Lower leg skin (tissue), 4 donors: ENCODE data around the gene ZBTB24. TPM values are rescaled to one million over a fixed set of nuclear protein-coding genes. Genes with fewer than 3 reads are reported as not detected.

ENCODE experiments used
- DNase-seq, 2 donors: peaks; one replicate each; pipeline ENCODE4 v3.0.0-alpha.2; 2019; ENCODE audit warnings: low spot score in 2 of 2
- H3K4me3 ChIP-seq: fragments of 200-600 bp; sonication (generic); 2 replicates; pipeline ENCODE4 v1.5.1; 2017; ENCODE audit warnings: mild to moderate bottlenecking, low read depth; ENCODE audit not compliant: poor library complexity, severe bottlenecking
- CTCF ChIP-seq, 3 donors: fragments of 450-650 bp; IDR thresholded peaks; one replicate each; pipeline ENCODE4 v1.5.1; 2016; ENCODE audit warnings: antibody characterized with exemption in 3 of 3, mild to moderate bottlenecking in 3 of 3, moderate library complexity in 2 of 3
- POLR2A ChIP-seq, 2 donors: fragments of 450-650 bp; IDR thresholded peaks; one replicate each; pipeline ENCODE4 v1.6.1; 2016 to 2017; ENCODE audit warnings: antibody characterized with exemption in 2 of 2, mild to moderate bottlenecking in 1 of 2, moderate library complexity in 1 of 2
- WGBS, 2 donors: methylation state at CpG; one replicate each; pipeline ENCODE4 v1.1.5; 2018; 5-methylcytosine and 5-hydroxymethylcytosine counted together
- intact Hi-C: fragments of 100-400 bp; cut with DNase I; formaldehyde crosslinking; loops from one replicate; pipeline ENCODE4 v1.15.0; 2023; ENCODE audit warnings: low total_unique reads
- total RNA-seq, 4 donors: library from RNA; depleted of rRNA; stranded (reverse); fragments of >200 nt; gene quantifications; one replicate each; pipeline ENCODE4 v1.1.0, GENCODE V29; 2016

ZBTB24 gene
- total RNA-seq, 4 donors from 2014 or later = 8.4 to 11.8 (median 10.1) TPM

GRCh38 chr6:109485266-109485935 lies 2.4 kb upstream of the ZBTB24 start:
- no peak for DNase-seq
- intact Hi-C loops = no loop called here
- no peak overlapping the region for H3K4me3 ChIP-seq
- TF ChIP-seq POLR2A (IDR thresholded peaks at IDR 0.05) (no peak), CTCF (IDR thresholded peaks at IDR 0.05) (no peak)
- WGBS, 2 donors = 77 to 81% methylated on average over 3 of the region's 3 CpGs

- TF ChIP-seq POLR2A (IDR thresholded peaks at IDR 0.05) (no peak), CTCF (IDR thresholded peaks at IDR 0.05) (no peak)
- 27 to 30% methylated on average over 3 of the region's 3 CpGs for WGBS, 2 donors
- no peak for DNase-seq
- intact Hi-C loops = no loop called here
- no peak overlapping the region for H3K4me3 ChIP-seq
Observed at GRCh38 chr6:109484122-109484521, 1.1 kb upstream of the ZBTB24 start.

GRCh38 chr6:109483735-109484057 lies 677 bp upstream of the ZBTB24 start:
- DNase-seq = no peak

GRCh38 chr6:109480993-109481480 lies 2.0 kb downstream of the ZBTB24 start:
- no peak overlapping the region for H3K4me3 ChIP-seq
- no peak for DNase-seq
- TF ChIP-seq POLR2A (IDR thresholded peaks at IDR 0.05) (no peak), CTCF (IDR thresholded peaks at IDR 0.05) (no peak)
- intact Hi-C loops = no loop called here
- 94 to 96% methylated on average over 7 of the region's 7 CpGs for WGBS, 2 donors

More at GRCh38 chr6:109483735-109484057, 677 bp upstream of the ZBTB24 start:
- H3K4me3 ChIP-seq = no peak overlapping the region
- WGBS, 2 donors = 1 to 2% methylated on average over 6 of the region's 6 CpGs
- intact Hi-C loops = no loop called here
- TF ChIP-seq POLR2A (IDR thresholded peaks at IDR 0.05) (no peak), CTCF (IDR thresholded peaks at IDR 0.05) (no peak)

GRCh38 chr6:109478841-109479624 lies 4.0 kb downstream of the ZBTB24 start:
- H3K4me3 ChIP-seq = no peak overlapping the region
- intact Hi-C loops = no loop called here
- TF ChIP-seq CTCF (IDR thresholded peaks at IDR 0.05) (no peak), POLR2A (IDR thresholded peaks at IDR 0.05) (no peak)
- 74 to 83% methylated on average over 5 of the region's 5 CpGs for WGBS, 2 donors
- no peak for DNase-seq
